Suprapubic skin (tissue), 4 donors: Measurements from ENCODE around the gene PRSS8.

Experiments
- EP300 ChIP-seq: sonication (generic); formaldehyde crosslinking; IDR thresholded peaks from one replicate; pipeline ENCODE4 v1.6.1; 2017; ENCODE audit warnings: antibody characterized with exemption
- POLR2A ChIP-seq, 2 donors: fragments of 450-650 bp; IDR thresholded peaks; one replicate each; pipeline ENCODE4 v1.6.1; 2017; ENCODE audit warnings: antibody characterized with exemption in 2 of 2, mild to moderate bottlenecking in 2 of 2, moderate library complexity in 2 of 2
- POLR2AphosphoS5 ChIP-seq, 3 donors: sonication (generic); formaldehyde crosslinking; IDR thresholded peaks; one replicate each; pipeline ENCODE4 v1.6.1; 2017; ENCODE audit warnings: antibody characterized with exemption in 3 of 3
- TF ChIP-seq, protein P1 (sequence below), 2 donors: fragments of 200-600 bp in 1 of 2; fragments of 450-650 bp in 1 of 2; sonication (generic) in 1 of 2; IDR thresholded peaks; one replicate each; pipeline ENCODE4 v1.5.1; 2016 to 2019; ENCODE audit warnings: antibody characterized with exemption in 2 of 2, mild to moderate bottlenecking in 1 of 2, moderate library complexity in 1 of 2

- TF ChIP-seq, protein P1, sequence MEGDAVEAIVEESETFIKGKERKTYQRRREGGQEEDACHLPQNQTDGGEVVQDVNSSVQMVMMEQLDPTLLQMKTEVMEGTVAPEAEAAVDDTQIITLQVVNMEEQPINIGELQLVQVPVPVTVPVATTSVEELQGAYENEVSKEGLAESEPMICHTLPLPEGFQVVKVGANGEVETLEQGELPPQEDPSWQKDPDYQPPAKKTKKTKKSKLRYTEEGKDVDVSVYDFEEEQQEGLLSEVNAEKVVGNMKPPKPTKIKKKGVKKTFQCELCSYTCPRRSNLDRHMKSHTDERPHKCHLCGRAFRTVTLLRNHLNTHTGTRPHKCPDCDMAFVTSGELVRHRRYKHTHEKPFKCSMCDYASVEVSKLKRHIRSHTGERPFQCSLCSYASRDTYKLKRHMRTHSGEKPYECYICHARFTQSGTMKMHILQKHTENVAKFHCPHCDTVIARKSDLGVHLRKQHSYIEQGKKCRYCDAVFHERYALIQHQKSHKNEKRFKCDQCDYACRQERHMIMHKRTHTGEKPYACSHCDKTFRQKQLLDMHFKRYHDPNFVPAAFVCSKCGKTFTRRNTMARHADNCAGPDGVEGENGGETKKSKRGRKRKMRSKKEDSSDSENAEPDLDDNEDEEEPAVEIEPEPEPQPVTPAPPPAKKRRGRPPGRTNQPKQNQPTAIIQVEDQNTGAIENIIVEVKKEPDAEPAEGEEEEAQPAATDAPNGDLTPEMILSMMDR (IDR thresholded peaks at IDR 0.05), result no peak
- no peak for TF ChIP-seq EP300
- TF ChIP-seq POLR2A (IDR thresholded peaks at IDR 0.05), result no peak
- TF ChIP-seq POLR2AphosphoS5 (IDR thresholded peaks at IDR 0.05), result no peak
Measured at GRCh38 chr16:31145398-31145990, 10.0 kb upstream of the PRSS8 start.
